HG03097 (cell line): ENCODE data around the gene MSI2.

Experiments used
- ATAC-seq: cut with Tn5 transposase; IDR thresholded peaks from one replicate; pipeline ENCODE4 v1.9.1; 2021; ENCODE audit not compliant: unreplicated experiment, low FRiP score

The MSI2 gene

DNA sequence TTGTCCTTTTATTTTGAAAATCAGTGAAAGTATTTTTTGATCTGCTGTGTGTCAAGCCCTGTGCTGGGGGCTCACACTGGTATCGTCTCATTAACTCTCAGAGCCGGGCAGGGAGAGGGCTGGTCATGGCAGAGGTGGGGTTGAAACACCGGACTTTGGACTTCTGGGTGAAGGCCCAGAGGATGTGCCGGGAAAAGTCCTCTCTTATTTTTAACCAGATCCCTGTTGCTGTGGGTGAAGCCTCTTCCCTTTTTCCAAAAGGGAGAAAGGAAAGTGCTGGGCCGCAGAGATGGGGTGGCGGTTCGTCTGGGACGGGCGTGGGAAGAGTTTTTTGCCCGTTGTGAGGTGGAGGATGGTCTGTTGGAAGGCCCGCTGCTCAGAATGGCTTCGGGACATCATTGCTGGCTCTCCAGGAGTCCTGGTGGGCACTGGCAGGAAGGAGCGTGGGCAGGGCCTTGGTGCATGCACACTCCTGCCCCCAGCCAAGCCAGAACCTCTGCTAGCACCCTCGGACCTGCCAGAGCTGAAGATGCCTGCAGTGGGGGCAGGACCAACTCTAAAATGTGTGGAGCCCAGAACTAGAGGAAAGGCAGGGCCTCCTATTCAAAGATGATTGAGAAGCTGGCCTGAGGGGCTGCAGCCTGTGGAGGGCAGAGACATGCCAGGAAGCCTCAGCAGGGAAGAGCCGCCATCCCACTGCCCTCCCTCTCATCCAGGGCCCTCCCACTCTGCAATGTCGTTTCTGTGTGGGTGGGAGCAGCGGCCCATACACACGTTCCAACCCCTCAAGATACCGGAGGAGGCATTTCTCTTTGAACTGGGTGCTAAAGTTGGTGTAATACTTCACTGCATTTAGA, 275.6 kb downstream of the MSI2 start:
- no peak for ATAC-seq

DNA sequence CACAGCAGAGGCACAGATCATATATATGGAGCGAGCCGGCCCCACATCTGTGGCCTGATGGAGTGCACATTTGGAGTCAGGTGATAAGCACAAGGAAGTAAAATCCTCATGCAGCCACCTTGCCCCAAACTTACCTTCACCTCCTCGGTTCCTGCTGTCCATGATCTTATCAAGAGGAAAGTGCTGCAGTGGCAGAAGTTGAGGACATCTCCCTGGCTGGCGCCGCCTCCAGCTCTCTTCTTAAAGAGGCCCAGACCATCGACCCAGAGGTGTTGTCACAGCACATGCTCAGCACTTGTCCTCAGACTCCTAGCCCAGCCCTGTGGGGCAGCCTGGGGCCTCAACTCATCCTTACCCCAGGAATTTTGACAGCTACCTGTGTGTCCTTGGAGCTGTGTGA, 276.2 kb downstream of the MSI2 start:
- no peak for ATAC-seq

DNA sequence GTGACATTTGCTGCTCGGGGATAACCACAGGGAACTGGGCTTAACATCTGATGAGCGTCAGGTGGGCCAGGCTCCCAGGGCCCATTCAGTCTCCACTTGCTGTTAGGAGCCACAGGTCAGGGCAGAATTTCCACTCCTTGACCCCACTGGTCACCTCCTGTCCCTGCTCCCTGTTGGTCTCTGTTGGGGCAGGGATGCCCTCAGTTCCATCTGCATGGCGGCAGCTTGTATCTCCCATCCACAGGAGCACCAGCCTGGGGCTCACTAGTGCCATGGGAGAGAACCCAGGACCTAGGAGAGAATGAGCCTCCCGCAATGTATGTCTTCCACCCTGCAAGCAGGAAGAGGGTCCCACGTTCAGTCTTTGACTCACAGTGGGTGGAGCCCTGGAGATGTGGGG, 276.6 kb downstream of the MSI2 start:
- ATAC-seq: no peak

DNA sequence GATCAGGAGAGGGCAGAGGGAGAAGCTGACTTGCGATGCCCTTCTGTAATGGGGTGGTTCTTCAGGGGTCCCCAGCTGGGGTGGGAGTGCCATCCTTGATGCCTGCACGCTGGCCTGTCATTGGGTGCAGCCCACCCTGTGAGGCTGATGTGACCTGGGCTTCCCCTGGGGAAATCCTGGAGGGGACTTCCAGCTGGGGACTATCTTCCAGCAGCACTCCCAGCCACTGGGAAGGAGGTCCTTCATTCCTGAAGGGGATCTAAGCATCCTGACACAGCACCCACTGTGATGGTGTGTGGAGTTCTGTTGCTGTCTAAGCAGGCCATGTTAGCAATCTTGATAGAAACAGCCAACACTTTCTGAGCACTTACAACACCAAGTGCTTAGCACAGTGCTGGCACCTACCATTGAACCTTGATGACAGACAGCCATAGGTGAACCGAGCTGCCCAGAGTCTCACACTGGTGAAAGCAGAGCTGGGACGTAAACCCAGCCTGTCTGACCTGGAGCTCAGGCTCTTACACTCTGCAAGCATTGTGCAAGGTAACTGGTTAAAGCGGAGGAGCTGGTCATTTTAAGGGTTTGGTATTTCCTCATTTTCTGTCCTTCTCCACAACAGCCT, 277.5 kb downstream of the MSI2 start:
- ATAC-seq: no peak

DNA sequence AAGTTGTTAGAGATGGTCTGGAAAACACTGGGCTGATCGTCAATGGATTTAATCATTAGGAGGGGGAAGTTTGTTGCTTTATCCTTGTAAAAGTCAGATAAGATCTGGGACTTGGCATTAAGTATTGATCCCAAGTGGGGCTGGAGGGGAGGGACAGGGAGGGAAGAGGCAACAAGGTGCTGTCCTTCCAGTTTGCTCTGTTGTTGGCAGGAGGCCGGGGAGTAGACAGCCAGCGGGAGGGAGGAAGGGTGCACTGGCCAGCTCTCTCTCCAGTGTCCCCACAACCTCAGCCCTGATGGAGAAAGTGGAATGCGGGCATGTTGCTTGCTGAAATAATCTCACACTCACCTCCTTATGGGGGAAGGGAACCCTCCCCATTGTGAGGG, 278.5 kb downstream of the MSI2 start:
- ATAC-seq: no peak

DNA sequence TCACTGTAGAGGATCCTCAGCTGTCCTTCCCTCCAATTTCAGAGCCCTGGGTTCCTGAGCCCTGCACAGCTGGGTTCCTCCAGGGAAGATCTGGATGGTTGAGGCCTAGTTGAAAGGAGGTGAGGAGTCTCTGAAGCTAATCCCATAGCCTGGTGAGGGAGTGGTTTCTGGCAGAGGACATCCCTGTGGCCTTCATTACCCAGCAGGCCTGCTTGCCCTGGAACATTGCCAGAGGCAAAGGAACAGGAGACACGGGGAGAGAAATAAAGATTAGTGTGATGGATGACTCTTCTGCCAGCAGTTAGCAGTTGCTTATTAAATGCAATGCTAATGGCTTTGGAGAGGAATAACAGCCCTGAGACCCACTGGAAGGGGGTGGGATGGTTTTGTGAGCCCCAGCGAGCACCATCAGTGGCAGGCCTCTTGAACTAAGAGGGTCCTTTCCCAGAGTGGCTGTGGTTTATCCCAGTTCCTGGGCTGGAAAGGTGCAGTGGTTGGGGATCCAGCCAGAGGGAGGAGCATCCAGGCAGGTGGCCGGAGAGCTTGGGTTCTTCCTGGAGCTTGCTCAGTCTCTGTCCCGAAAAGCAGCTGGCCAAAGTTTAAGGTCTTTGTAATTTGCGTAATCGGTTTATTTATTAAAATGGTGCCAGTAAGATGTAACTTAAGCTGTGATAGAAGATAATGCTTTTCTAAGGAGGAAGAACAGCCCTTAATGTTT, 279.1 kb downstream of the MSI2 start:
- ATAC-seq: no peak

DNA sequence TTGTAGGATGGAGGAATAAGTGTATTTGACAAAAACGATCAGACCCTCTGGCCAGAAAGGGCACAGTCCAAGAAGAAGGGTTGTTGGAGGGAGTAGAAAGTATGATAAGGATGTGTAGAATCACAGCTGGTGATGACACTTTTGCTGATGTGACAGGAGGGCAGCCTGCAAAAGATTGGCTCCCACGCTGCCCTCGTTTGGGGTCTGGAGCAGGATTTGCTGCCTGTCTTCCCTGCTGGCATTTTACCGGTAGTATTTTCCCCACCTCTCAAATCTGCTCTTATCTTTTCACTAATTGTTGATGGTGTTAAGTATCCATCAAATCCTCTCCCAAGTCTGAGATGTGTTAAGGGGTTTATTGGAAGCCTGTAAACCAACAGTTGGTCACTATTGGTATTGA, 280.0 kb downstream of the MSI2 start:
- ATAC-seq: no peak

DNA sequence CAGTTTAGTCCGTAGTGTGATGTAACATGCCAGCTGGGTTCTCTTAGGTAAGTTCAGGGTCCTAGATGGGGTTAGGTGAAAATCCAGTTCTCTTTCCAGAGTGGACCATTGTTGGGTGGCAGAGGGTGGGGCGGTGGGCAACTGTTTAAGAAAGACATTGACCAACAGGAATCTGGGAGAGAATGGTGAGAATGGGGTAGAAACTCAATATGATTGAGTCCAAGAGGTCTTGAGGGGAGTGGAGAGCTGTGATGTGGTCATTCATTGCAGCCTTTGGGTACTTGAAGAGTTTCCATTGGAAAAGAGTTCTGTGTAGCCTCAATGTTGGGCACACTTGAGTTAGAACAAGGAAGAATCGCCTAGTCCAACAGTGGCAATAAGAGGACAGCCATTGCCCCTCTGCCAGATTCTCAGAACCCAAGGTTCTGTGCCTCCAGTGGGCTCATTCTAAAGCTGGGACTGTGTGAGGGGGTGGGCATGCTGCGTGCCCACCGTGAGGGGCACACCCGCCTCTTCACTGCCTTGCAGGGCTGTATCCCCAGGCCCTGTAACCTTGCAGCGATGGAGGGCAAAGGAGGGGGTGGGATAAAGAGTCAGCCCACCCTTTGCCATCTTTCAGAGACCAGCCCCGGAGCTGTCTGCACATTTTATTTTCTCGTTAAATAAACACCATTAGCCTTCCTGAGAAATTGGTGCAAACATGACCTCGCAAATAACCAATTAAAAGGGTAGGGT, 280.6 kb downstream of the MSI2 start:
- no peak for ATAC-seq

DNA sequence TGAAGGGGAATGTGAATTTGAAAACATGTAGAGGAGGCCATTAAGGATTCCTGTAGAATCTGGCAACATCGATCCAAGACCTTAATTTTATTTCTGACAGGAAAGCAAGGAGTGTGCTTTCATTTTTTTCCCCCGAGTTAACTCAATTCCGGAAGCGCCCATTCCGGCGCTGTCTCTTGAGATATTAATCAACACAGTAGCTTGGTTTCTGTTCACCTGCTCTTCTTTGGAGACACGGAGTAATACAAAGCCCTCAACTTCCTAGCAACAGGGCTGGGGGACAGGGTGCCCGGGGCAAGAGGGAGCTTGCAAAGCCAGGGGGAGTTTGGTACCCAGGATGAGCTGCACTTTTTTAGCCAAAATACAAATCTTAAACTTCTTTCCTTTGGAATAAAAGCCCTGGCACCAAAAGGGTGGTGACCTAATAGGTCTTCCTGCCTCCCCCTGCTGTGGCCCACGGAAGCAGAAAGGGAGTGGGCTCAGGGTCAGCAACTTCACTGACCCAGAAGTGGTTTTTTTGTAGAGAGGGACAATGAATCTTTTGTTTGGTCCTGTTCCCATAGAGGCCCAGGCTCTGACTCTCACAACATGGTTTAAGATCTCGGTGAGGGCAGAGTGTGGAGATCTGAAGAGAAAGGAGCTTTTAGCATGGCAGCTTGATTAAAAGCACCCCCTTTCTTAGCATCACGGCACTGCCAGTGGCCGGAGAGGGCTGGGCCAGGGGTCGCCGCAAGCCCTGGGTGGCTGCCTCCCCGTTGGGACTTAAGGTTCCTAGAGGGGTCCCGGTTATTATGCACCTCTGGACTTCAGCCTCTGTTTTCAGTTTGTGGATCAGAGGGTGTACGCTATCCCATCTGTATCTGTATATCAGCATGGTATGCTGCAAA, 281.4 kb downstream of the MSI2 start:
- ATAC-seq: no peak

DNA sequence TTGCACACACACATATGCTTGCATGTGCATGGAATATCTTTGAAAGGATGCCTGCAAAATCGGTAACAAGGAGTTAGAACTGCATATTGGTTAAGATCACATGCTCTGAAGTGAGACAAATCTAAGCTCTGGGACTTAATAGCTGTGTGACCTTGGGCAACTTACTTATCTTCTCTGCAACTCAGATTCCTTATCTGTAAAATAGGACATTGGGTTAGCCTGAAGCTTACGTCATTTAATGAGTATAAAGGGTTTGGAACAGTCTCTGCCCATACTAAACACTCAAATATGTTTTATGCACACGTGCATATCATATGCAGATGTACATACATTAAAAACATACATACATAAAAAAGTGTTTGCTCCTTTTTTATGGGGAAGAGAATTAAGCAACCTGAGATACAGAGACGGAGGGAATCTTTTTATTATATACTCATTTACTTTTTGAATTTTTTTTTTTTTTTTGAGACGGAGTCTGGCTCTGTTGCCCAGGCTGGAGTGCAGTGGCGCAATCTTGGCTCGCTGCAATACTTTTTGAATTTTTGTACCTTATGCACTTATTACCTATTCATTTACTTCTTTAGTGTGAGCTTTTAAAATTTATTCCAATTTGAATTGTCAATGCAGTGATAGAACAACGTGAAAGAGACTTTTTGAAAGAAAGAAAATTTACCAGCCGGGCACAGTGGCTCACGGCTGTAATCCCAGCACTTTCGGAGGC, 282.6 kb downstream of the MSI2 start:
- no peak for ATAC-seq

DNA sequence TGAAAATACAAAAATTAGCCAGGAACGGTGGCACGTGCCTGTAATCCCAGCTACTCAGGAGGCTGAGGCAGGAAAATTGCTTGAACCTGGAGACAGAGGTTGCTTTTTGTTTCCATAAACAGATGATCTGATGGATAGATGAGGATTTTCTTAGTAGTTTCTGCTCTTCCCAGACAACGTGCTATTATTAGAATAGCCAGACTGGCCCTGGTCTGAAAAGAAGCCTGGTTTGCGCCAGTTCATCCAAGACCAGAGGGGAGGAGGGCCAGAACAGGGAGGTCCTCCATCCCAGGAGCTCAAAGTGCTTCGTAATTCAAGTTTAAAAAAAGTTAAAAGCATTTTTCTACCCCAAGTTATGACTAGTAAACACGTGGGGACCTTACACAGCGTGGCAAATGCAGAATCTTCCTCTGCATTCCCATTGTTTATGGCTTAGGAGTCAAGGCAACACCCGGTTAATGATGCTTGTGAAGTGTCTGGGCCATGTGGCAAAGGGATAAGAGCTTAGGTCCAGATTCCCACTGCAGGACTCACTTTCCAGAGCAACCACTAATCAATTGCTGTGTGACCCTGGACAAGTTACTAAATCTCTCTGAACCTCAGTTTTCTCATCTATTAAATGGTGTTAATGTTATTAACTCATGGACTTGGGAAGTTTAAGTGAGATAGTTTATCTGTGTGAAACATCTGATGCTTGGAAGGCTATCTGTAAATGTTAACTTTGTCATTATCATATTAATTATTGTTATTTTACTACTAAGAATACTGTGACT, 283.4 kb downstream of the MSI2 start:
- no peak for ATAC-seq

DNA sequence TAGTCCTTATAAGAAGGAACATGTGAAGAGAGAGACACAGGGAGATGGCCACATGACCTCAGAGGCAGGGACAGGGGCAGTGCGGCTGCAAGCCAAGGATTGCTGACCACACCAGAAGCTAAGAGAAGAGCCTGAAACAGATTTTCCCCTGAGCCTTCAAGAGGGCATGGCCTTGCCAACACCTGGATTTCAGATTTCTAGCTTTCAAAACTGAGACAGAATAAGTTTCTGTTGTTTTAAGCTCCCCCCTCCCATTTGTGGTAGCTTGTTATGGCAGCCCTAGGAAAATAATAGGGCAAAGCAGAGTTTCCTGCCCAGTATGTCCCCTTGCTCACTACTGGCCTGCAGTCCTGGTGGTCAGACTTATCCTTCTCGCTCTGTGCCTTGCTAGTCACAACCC, 284.3 kb downstream of the MSI2 start:
- ATAC-seq: no peak

DNA sequence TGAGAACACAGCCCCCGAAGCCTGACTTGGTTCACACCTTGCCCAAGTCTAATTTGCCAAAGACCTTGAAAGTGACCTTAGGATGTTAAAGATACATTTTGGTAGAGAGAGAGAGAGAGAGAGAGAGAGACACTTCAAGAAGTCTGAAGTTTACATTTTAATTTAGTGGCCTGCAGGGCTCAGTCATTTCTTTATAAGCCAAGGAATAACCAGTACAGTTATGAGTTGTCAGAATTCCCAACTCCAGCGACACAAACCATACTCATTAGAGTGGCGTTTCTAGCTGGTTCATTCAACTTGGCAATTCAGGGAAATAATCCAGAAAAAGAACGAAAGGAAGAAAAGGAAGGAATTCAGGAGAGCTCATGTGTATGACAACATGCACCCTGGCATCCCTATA, 284.7 kb downstream of the MSI2 start:
- ATAC-seq: no peak

DNA sequence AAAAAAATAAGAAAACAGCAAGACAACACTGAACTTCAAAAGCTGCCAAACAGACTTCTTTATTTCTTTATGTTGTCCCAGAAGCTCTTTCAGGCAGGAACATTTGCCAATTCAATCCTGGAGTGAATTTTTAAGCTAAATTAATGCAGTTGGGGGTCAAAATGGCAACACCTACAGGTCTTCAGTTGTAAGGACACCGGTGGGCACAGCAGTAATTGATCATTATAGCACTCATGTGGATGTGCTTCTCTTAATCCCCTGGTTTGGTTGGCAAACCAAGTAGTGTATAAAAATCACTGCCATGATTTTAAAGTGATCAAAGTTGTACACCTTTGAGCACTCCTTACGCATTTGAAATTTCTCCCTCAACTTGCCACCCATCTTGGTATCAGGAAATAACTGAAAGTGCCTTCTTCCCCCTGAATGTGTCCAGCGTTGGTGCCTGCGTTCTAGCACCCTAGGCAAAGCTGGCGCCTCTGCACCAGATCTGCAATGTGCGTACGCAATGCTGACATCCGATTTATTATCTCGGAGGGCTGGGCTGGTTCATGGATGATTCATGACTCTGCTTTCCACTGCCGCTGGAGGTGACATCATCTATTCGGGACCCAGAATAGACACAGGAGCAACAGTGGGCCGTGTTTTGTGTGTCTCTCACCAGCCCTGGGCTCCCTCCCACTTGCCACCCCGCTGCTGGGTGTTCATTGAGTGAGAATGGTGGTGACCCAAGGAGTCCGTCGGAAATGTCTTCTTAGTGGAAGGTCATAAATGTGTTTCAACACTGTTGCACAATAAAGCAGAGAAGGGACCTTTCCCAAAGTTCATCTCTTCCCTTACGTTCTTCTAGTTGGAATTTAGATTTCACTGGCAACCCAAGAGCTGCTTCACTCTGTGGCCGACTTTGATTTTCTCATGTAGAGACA, 285.4 kb downstream of the MSI2 start:
- ATAC-seq: no peak

DNA sequence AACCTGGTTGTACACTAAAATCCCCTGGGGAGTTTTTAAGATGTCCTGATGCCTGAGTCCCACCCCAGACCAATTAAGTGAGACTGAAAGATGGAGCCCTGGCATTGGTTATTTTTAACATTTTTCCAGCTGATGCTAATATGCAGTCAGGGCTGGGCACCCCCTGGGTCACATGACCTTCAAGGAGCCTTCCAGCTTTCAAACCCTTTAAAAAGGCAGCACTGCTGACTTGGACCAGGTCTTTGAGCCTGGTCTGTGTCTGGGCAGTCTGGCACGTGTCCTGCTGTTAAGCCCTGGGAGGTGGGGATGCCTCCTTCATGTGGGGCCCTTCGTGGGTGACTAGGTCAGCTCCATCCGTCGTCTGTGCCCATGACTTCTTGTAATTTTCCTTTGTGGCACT, 286.2 kb downstream of the MSI2 start:
- ATAC-seq: no peak

DNA sequence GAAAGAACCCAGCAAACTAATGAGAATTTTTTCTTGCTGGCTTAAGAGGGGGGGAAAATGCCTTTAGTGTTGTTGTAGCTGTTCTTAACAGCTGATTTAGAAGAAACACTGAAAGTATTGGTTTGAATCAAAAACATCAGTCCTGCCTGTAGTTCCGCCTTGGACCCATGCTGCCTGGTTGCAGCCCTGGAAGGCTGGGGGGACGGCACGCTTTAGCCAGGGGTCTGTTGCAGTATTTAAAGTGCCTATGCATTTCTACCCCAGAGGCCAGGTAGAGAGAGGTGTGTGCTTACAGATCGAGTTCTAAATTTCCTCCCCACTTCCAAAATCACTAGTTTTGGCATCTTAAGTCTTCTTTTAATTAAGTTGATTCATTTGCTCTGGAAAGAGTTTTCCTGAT, 286.9 kb downstream of the MSI2 start:
- ATAC-seq: no peak

DNA sequence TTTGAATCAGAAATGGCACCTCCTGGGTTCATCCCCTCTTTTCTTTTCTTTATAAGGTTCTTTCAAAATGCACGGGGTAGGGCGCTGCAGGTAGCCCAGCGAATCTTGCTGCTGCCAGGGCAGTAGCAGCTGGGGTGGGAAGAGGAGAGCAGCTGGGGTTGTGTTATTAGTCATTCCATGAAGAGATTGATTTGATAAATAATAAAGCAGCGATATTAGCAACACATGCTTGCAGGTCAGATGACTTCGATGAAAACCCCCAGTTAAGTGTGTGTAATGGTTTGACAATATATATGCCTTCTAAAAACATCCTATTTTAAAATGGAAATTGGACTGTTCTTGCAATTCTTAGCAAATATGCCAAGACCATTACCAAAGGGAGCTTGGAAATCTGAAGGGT, 288.1 kb downstream of the MSI2 start:
- no peak for ATAC-seq
